ENCODE results near the gene SNX4. TPM values are rescaled to one million over a fixed set of nuclear protein-coding genes. Genes with fewer than 3 reads are reported as not detected.

SNX4 gene
- total RNA-seq, 1 donor from 2014 or later: 27.5 TPM

DNA sequence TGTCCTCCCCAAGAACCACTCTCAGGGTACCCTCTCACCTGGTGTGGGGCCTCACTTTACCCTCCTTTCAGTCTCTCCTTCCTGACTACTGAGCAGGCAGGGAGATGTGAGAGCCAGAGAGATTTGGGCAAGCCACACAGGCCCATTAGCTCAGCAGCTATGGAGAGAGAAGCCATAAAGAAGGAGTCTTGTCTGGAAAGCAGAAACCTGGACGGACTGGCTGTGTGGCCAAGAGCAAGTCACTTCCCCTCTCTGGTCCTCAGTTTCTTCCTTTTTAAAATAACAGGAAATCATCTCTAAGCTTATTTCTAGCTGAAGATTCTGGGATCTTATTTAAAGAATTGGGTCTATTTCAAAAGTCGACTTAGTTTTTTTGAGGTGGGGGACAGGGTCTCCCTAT lies 79.0 kb downstream of the SNX4 start:
- intact Hi-C loops (cut with DNase I): no loop called here
- no peak for DNase-seq (ENCODE audit: extremely low spot score in 2 of 2)
- H3K4me1 ChIP-seq: no peaks in the 10 kb centered on the region

DNA sequence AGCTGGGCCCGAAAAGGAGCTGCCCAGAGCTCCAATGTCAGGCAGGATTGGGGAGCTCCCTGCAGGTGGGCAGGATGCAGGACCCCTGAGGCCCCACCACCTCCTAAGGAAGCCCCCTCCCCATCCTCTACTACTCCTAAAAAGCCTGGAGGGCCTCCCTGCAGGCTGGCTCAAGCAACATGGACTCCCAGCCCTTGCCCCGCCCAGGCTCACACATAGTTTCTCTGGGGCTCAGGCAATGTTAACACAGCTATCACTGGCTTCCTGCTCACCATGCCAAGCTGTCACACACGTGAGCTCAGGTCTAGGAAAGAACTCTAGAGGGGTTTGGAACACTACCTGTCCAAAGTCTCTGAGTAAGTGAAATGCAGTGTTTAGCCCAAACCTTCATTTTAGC lies 79.4 kb downstream of the SNX4 start:
- Histone ChIP-seq H3K4me1 (no peaks in the 10 kb centered on the region), H3K9me3 (no peaks in the 10 kb centered on the region), H3K4me3 (no peak overlapping the region), H3K27ac (no peak overlapping the region), H3K36me3 (no peaks in the 10 kb centered on the region), H3K27me3 (no peaks in the 10 kb centered on the region)
- intact Hi-C loops (cut with DNase I): no loop called here
- TF ChIP-seq, protein P1, sequence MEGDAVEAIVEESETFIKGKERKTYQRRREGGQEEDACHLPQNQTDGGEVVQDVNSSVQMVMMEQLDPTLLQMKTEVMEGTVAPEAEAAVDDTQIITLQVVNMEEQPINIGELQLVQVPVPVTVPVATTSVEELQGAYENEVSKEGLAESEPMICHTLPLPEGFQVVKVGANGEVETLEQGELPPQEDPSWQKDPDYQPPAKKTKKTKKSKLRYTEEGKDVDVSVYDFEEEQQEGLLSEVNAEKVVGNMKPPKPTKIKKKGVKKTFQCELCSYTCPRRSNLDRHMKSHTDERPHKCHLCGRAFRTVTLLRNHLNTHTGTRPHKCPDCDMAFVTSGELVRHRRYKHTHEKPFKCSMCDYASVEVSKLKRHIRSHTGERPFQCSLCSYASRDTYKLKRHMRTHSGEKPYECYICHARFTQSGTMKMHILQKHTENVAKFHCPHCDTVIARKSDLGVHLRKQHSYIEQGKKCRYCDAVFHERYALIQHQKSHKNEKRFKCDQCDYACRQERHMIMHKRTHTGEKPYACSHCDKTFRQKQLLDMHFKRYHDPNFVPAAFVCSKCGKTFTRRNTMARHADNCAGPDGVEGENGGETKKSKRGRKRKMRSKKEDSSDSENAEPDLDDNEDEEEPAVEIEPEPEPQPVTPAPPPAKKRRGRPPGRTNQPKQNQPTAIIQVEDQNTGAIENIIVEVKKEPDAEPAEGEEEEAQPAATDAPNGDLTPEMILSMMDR (IDR thresholded peaks at IDR 0.05): no peak
- TF ChIP-seq POLR2A (IDR thresholded peaks at IDR 0.05) (no peak), POLR2AphosphoS5 (IDR thresholded peaks at IDR 0.05; ENCODE audit: insufficient read depth in 1 of 2, low read depth in 1 of 2) (no peak)
- no peak for DNase-seq (ENCODE audit: extremely low spot score in 2 of 2)

More for the DNA sequence above, 79.0 kb downstream of the SNX4 start:
- Histone ChIP-seq H3K4me3 (no peak overlapping the region), H3K36me3 (no peaks in the 10 kb centered on the region), H3K27ac (no peak overlapping the region), H3K9me3 (no peaks in the 10 kb centered on the region), H3K27me3 (no peaks in the 10 kb centered on the region)
- no peak for TF ChIP-seq POLR2AphosphoS5 (IDR thresholded peaks at IDR 0.05; ENCODE audit: insufficient read depth in 1 of 2, low read depth in 1 of 2)
- TF ChIP-seq, protein P1 (IDR thresholded peaks at IDR 0.05): no peak
- TF ChIP-seq POLR2A (IDR thresholded peaks at IDR 0.05): no peak

DNA sequence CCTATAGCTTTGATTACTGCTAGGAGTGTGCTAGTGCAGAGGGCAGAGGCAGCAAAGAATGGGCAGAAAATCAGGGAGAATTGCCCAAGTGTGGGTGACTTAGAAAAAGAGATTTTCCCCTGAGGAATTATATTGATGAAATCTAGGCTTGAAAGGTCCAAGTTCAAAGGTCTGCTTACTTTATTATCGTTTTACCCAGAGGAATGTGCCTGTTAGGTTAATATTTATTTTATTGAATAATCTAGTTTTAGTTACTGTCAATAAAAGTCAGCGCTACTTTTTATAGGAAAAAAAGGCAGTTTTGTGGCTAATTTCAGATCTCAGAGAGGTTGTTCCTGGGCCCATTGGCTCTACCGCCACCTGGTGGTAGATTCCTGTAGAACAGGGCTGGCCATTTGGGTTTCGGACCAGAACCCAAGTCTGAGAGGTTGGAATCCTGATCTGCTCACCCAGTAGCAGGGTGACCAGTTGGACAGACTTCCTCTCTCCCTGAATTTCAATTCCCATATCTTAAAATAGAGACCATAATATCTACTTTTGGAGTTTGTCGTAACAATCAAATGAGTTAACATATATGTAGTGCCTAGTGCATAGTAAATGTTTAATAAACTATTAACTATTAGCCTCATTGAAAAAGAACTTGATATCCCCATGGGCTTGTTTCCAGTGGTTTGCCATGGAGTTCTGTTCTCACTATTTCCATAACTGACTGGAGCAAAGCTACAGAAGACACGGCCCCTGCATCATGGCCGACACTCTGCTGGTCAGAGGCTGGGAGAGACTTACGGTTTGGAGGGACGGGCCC lies 82.2 kb downstream of the SNX4 start:
- TF ChIP-seq, protein P1 (IDR thresholded peaks at IDR 0.05): peak; percentile 84 to 90 (median 84)
- TF ChIP-seq POLR2AphosphoS5 (IDR thresholded peaks at IDR 0.05; ENCODE audit: insufficient read depth in 1 of 2, low read depth in 1 of 2) (no peak), POLR2A (IDR thresholded peaks at IDR 0.05) (no peak)

DNA sequence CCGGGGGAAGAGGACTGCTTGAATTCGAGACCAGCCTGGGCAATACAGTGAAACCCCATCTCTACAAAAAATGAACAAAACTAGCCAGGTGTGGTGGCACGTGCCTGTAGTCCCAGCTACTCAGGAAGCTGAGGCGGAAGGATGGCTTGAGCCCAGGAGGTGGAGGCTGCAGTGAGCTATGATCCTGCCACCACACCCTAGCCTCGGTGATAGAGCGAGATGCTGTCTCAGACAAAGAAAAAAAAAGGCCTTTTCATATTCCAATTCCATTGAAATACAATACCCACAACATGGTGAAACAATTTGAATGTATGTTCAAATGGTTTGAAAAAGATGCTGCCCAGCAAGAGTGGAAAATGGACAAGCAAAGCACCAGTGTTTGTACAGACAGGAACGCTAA lies 83.1 kb downstream of the SNX4 start:
- intact Hi-C loops (cut with DNase I): loop anchor here (5.0 kb wide), 1 partner anchor 440 kb away; no protein-coding TSS in a partner anchor
- DNase-seq (ENCODE audit: extremely low spot score in 2 of 2): no peak
- H3K9me3 ChIP-seq: no peaks in the 10 kb centered on the region
- no peak for TF ChIP-seq POLR2AphosphoS5 (IDR thresholded peaks at IDR 0.05; ENCODE audit: insufficient read depth in 1 of 2, low read depth in 1 of 2)
- TF ChIP-seq, protein P1 (IDR thresholded peaks at IDR 0.05): no peak
- TF ChIP-seq POLR2A (IDR thresholded peaks at IDR 0.05): no peak
- no peaks in the 10 kb centered on the region for H3K36me3 ChIP-seq
- no peaks in the 10 kb centered on the region for H3K27me3 ChIP-seq
- H3K27ac ChIP-seq: no peak overlapping the region
- H3K4me3 ChIP-seq: no peak overlapping the region
- no peaks in the 10 kb centered on the region for H3K4me1 ChIP-seq

More for the DNA sequence above, 82.2 kb downstream of the SNX4 start:
- Histone ChIP-seq H3K4me1 (no peaks in the 10 kb centered on the region), H3K4me3 (no peak overlapping the region), H3K9me3 (no peaks in the 10 kb centered on the region), H3K27me3 (no peaks in the 10 kb centered on the region), H3K36me3 (no peaks in the 10 kb centered on the region), H3K27ac (no peak overlapping the region)
- DNase-seq (ENCODE audit: extremely low spot score in 2 of 2): no peak
- intact Hi-C loops (cut with DNase I): loop anchor here (5.0 kb wide), 1 partner anchor 441 kb away; no protein-coding TSS in a partner anchor

DNA sequence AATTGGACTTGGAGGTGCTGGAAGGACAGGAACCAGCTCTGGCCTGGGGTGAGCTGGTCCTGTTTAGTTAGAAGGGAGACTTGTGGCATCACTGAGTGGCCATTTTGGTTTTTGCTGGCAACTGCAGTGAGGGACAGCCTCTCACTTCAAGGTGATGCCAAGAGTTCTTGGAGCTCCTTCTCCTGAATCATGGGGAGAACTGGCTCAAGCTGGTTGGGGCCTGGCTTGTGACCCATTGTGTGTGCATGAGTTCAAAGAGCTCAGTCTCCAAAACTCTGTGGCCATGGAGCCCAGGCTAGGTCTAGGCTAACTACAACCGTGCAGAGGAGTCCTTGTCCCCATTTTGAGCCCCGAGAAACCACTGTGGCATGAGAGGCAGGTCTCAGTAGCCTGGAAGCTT lies 84.8 kb downstream of the SNX4 start:
- Histone ChIP-seq H3K36me3 (no peaks in the 10 kb centered on the region), H3K9me3 (no peaks in the 10 kb centered on the region), H3K27me3 (no peaks in the 10 kb centered on the region), H3K4me1 (no peaks in the 10 kb centered on the region), H3K27ac (no peak overlapping the region), H3K4me3 (no peak overlapping the region)
- TF ChIP-seq POLR2A (IDR thresholded peaks at IDR 0.05): no peak
- TF ChIP-seq, protein P1 (IDR thresholded peaks at IDR 0.05): no peak
- TF ChIP-seq POLR2AphosphoS5 (IDR thresholded peaks at IDR 0.05; ENCODE audit: insufficient read depth in 1 of 2, low read depth in 1 of 2): no peak
- DNase-seq (ENCODE audit: extremely low spot score in 2 of 2): no peak
- intact Hi-C loops (cut with DNase I): loop anchor here (5.0 kb wide), 1 partner anchor 438 kb away; no protein-coding TSS in a partner anchor
